ENCODE results near the gene PTPA.

PTPA gene

GRCh38 chr9:129084087-129084486 lies 27.1 kb upstream of the PTPA start:
- DNase-seq = no peak

GRCh38 chr9:129089246-129089645 lies 22.0 kb upstream of the PTPA start:
- DNase-seq = no peak

- no peak for DNase-seq
Measured at GRCh38 chr9:129093602-129094386, 17.4 kb upstream of the PTPA start.

GRCh38 chr9:129094387-129095169 lies 16.6 kb upstream of the PTPA start:
- DNase-seq = no peak

- no peak for DNase-seq
Measured at GRCh38 chr9:129095170-129095667, 16.0 kb upstream of the PTPA start.

GRCh38 chr9:129095908-129096307 lies 15.3 kb upstream of the PTPA start:
- DNase-seq = no peak

- no peak for DNase-seq
Measured at GRCh38 chr9:129097671-129098306, 13.4 kb upstream of the PTPA start.

GRCh38 chr9:129098328-129098727 lies 12.9 kb upstream of the PTPA start:
- DNase-seq = no peak

GRCh38 chr9:129100383-129101169 lies 10.6 kb upstream of the PTPA start:
- no peak for DNase-seq

- no peak for DNase-seq
Measured at GRCh38 chr9:129101279-129101678, 9.9 kb upstream of the PTPA start.

- DNase-seq = no peak
Measured at GRCh38 chr9:129102095-129102525, 9.1 kb upstream of the PTPA start.

GRCh38 chr9:129102791-129103594 lies 8.2 kb upstream of the PTPA start:
- no peak for DNase-seq

GRCh38 chr9:129103595-129103965 lies 7.6 kb upstream of the PTPA start:
- DNase-seq = no peak

GRCh38 chr9:129104051-129104450 lies 7.2 kb upstream of the PTPA start:
- DNase-seq = no peak

GRCh38 chr9:129105857-129106694 lies 5.1 kb upstream of the PTPA start:
- DNase-seq = no peak

GRCh38 chr9:129107651-129108050 lies 3.6 kb upstream of the PTPA start:
- DNase-seq = no peak

- no peak for DNase-seq
Measured at GRCh38 chr9:129108083-129108804, 3.0 kb upstream of the PTPA start.

GRCh38 chr9:129108805-129109536 lies 2.2 kb upstream of the PTPA start:
- DNase-seq = no peak

- DNase-seq = no peak
Measured at GRCh38 chr9:129109537-129109903, 1.7 kb upstream of the PTPA start.

Measured in NCI-H187 (cell line).